MM.1S (cell line): ENCODE measurements around the gene SWI5.

Source experiments
- EZH2 ChIP-seq: fragments of 300-600 bp; sonication (generic); optimal IDR thresholded peaks from 2 replicates; pipeline ENCODE3; 2017; ENCODE audit warnings: low read depth, mild to moderate bottlenecking, antibody characterized with exemption, low read length, mixed read lengths
- EZH2phosphoT487 ChIP-seq: fragments of 300-600 bp; sonication (generic); IDR thresholded peaks from 2 replicates; pipeline ENCODE4 v1.6.1; 2018; ENCODE audit warnings: antibody characterized with exemption, low read length
- TF ChIP-seq, protein P1 (sequence below): fragments of 300-600 bp; sonication (generic); IDR thresholded peaks from 2 replicates; pipeline ENCODE4 v1.5.1; 2016; ENCODE audit warnings: antibody characterized with exemption, low read length, mixed read lengths

DNA sequence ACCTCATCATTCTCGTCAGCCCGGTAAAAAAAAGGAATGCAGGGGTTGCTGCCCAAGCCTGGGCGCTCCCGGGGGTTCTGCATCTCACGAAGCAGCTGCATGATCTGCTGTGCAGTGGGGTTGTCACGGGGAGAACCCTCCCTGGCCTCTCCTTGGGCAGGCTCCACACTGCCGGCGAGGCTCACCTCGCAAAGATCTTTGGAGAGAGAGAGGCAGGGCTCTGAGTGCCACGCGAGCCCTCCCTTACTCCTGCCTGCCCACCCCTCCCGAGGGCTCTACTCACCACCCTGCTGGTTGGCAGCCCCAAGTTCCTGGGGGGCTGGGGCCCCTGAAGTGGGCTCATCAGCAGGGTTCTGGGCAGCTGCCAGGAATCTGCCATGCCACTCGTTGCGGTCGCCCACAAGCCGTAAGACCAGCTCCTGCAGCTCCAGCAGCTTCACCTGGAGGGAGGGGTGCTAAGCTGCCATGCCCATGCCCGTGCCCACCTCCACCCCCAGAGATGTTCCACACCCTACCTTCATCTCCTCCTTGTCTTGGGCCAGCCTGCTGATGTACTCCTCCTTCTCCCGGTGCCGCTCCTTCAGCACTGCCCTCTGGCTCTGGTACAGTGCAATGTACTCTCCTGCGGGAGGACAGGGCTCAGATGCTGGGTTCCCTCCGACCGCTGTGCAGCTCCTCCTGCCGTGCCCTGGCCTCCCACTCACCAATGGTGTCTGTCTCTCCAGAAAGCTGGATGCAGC, 18.8 kb upstream of the SWI5 start:
- TF ChIP-seq, protein P1, sequence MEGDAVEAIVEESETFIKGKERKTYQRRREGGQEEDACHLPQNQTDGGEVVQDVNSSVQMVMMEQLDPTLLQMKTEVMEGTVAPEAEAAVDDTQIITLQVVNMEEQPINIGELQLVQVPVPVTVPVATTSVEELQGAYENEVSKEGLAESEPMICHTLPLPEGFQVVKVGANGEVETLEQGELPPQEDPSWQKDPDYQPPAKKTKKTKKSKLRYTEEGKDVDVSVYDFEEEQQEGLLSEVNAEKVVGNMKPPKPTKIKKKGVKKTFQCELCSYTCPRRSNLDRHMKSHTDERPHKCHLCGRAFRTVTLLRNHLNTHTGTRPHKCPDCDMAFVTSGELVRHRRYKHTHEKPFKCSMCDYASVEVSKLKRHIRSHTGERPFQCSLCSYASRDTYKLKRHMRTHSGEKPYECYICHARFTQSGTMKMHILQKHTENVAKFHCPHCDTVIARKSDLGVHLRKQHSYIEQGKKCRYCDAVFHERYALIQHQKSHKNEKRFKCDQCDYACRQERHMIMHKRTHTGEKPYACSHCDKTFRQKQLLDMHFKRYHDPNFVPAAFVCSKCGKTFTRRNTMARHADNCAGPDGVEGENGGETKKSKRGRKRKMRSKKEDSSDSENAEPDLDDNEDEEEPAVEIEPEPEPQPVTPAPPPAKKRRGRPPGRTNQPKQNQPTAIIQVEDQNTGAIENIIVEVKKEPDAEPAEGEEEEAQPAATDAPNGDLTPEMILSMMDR = no peak
- TF ChIP-seq EZH2phosphoT487 = no peak
- TF ChIP-seq EZH2 = no peak
